ENCODE measurements around the gene UBIAD1.

The UBIAD1 gene

DNA sequence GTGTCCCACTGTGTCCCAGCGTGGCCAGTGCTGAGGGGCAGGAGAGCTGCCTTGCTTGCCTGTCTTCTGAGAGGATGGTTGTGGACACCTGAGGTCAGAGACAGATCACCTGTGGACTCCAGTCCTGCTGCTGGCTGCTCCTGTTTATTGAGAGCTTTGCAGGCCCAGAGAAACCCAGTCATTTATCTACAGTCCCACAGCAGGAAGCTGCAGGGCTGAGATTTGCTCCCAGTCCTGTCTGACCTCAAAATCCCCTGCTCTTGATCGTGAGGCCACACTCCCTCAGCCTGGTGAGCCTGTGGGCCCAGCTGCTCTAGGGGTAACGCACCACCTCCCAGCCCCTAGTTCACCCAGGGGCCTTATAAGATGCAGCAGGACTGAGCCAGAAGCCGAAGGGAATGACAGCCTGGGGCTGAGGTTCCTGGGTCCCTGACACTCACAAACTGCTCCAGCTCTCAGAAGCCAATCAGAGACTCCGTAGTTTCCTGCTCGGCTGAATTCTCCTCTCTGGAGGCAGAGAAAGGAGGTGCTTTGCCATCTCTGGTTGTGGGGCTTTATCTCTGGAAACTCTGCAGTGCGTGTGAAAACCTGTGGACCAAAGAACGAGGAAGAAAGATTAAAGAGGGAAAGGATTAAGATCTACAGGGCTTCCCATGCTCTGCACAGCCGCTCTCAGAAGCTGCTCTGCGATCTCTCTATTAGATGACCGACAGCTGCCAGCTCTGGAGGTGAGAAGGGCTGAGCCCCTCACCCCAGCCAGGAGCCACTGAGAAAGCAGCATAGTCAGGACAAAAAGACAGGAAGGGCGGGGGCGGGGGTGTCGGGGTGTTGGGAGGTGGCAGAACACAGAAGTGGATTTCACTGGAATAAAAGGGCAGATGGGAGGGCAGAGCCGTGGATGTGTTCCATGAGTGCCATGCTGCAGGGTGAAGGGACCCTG, 39.1 kb downstream of the UBIAD1 start:
- H3K4me3 Mint-ChIP-seq: no peak overlapping the region
- DNase-seq: no peak
- no peaks in the 10 kb centered on the region for H3K9me3 Mint-ChIP-seq
- ATAC-seq (replicated peaks): no peak
- H3K27ac Mint-ChIP-seq: no peak overlapping the region
- peaks cover 3 to 22% of the 10 kb centered on the region in 2 donors for H3K27me3 Mint-ChIP-seq
- H3K4me1 Mint-ChIP-seq: peaks cover 0 to 2% of the 10 kb centered on the region in 2 donors
- peaks cover 0 to 3% of the 10 kb centered on the region in 2 donors for H3K36me3 Mint-ChIP-seq

- Mint-ChIP-seq H3K27ac (no peak overlapping the region), H3K4me3 (no peak overlapping the region), H3K9me3 (no peaks in the 10 kb centered on the region), H3K4me1 (peaks cover 2 to 3% of the 10 kb centered on the region in 2 donors), H3K36me3 (peaks cover 0 to 3% of the 10 kb centered on the region in 2 donors), H3K27me3 (peaks cover 18 to 23% of the 10 kb centered on the region in 2 donors)
- DNase-seq (no peak), ATAC-seq (replicated peaks) (no peak)
Observed at GRCh38 chr1:11314959-11315358, 42.0 kb downstream of the UBIAD1 start.

DNA sequence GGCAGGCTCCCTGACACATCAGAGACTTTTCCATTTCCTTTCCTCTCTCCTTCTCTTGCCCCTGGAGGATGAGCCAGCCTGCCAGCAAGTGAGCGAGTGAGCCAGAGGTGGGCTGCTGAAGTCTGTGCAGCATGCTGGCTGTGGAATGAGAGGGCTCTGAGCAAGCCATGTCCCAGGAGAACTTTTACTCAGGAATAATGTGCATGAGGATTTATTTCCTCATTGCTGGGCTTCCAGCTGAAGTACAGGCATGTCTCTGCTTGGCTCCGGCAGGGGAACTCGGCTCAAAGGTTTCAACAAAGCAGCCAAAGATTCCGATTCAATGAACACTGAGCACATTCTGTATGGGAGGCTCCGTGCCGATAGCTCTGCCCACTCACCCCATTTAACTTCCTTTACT, 43.7 kb downstream of the UBIAD1 start:
- no peak for ATAC-seq (replicated peaks)
- Mint-ChIP-seq H3K27ac (no peak overlapping the region), H3K4me1 (peaks cover 5 to 7% of the 10 kb centered on the region in 2 donors), H3K27me3 (peaks cover 22 to 24% of the 10 kb centered on the region in 2 donors), H3K9me3 (no peaks in the 10 kb centered on the region), H3K4me3 (no peak overlapping the region), H3K36me3 (no peaks in the 10 kb centered on the region)
- no peak for DNase-seq

DNA sequence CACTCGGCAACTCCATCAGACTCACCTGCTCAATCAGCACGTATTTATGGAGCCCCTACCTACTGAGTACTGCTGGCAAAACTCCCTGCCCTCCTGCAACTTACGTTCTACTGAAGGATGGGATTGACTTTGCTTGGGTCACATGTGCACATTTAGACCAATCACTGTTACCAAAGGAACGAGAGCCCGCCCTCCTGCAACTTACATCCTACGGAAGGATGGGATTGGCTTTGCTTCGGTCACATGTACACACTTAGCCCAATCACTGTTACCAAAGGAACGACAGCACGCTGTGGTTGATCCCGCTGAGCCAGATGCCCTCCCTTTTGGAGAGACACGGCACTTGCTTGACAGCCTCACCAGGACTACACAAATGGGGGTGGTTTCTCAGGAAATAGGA, 46.0 kb downstream of the UBIAD1 start:
- ATAC-seq (replicated peaks) (no peak), DNase-seq (no peak)
- Mint-ChIP-seq H3K4me1 (peaks cover 5 to 7% of the 10 kb centered on the region in 2 donors), H3K9me3 (no peaks in the 10 kb centered on the region), H3K4me3 (no peak overlapping the region), H3K27me3 (peaks cover 15 to 24% of the 10 kb centered on the region in 2 donors), H3K27ac (no peak overlapping the region), H3K36me3 (no peaks in the 10 kb centered on the region)

GRCh38 chr1:11320153-11320936, 47.3 kb downstream of the UBIAD1 start:
- Mint-ChIP-seq H3K36me3 (no peaks in the 10 kb centered on the region), H3K27me3 (peaks cover 15 to 24% of the 10 kb centered on the region in 2 donors), H3K4me1 (peaks cover 5 to 7% of the 10 kb centered on the region in 2 donors), H3K9me3 (no peaks in the 10 kb centered on the region), H3K27ac (no peak overlapping the region), H3K4me3 (no peak overlapping the region)
- DNase-seq (peak; percentile 34), ATAC-seq (replicated peaks) (peak; percentile 77 to 80)

DNA sequence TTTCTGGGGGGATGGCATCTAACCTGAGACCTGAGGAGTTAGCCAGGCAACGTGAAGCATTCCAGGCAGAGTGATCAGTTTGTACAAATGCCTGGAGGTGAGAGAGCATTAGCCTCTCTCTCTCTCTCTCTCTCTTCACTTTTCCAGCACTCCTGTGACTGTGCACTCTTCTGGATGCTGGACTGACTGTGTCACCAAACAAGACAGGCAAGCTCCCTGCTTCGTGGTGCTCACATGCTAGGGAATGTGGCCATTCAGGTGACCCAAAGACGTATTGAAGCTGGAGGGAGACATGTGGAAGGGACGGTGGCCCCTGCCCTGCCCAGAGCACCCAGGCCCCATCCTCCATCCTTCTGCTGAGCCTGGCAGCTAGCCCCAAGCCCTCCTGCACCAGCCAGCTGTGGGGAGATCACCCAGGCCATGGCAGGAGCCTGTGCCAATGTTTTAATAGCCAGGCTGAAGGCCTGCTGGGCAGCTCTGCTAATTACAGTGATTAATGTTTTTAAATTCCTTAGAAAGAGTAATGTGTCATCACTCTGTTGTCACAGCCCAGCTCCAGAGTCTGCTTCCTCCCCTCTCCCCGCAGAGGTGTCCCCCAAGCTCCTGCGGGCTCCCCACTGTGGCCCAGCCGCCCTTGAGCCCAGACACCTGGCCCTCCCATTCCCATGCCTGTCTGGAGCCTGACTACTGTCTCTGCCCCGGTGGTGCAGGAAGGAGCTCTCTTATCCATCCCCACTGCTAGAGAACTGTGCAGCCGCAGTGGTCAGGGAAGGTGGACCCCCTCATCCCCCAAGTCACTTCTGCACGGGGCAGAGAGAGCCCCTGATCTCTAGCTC, 48.9 kb downstream of the UBIAD1 start:
- peaks cover 5 to 7% of the 10 kb centered on the region in 2 donors for H3K4me1 Mint-ChIP-seq
- H3K9me3 Mint-ChIP-seq: no peaks in the 10 kb centered on the region
- H3K27me3 Mint-ChIP-seq: peaks cover 10 to 21% of the 10 kb centered on the region in 2 donors
- ATAC-seq (replicated peaks): no peak
- H3K27ac Mint-ChIP-seq: no peak overlapping the region
- DNase-seq: no peak
- no peak overlapping the region for H3K4me3 Mint-ChIP-seq
- no peaks in the 10 kb centered on the region for H3K36me3 Mint-ChIP-seq

DNA sequence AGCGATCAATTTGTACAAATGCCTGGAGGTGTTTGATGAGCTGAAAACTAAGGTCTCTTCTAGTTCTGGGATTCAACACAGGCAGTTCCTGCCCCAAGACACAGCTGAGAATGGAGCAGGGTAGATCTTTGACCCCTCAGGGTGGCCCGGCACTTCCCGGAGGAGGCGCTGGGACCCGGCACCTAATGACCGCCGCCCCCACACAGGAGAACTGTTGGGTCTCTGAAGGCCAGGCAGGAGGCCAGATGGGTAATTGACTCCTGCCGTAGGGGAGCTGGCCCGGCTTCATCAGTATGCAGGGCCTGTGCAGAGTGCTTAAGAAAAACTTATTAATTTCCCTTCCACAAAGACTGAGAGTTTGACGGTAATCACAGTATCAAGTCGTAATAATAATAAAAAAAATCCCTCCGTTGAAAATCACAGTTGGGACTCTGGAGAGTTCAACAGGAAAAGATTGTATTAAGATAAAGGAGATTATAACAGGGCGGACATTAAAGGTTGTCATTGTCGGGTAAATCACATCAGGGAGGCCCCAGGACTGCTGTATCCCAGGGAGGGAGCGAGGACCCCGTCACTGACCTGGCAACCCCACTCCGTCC, 51.7 kb downstream of the UBIAD1 start:
- Mint-ChIP-seq H3K36me3 (no peaks in the 10 kb centered on the region), H3K27me3 (peaks cover 23 to 25% of the 10 kb centered on the region in 2 donors), H3K4me1 (peaks cover 5 to 7% of the 10 kb centered on the region in 2 donors), H3K9me3 (no peaks in the 10 kb centered on the region), H3K27ac (no peak overlapping the region), H3K4me3 (no peak overlapping the region)
- ATAC-seq (replicated peaks): no peak
- DNase-seq: no peak

DNA sequence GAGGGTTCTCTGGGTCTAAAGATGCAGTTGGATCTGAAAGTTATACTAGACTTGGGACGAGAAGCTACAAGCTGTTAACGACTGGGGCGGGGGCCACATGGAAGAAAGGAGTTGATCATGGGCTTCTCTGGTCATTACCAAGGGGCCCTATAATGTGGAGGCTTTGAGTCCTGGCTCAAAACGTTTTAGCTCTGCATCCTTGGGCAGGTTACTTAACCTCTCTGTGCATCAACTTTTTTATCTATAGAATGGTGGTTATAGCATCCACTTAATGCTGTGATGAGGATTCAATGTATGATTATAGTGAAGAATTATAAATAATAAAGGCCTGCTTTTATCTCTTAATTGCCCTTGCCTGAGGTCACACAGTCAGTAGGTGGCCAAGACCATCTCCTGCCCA, 53.1 kb downstream of the UBIAD1 start:
- Mint-ChIP-seq H3K4me3 (no peak overlapping the region), H3K27ac (no peak overlapping the region), H3K27me3 (peaks cover 18 to 19% of the 10 kb centered on the region in 2 donors), H3K36me3 (no peaks in the 10 kb centered on the region), H3K4me1 (no peaks in the 10 kb centered on the region), H3K9me3 (no peaks in the 10 kb centered on the region)
- DNase-seq (no peak), ATAC-seq (replicated peaks) (no peak)

- ATAC-seq (replicated peaks): no peak
- no peak for DNase-seq
- no peak overlapping the region for H3K4me3 Mint-ChIP-seq
Observed at GRCh38 chr1:11328444-11328843, 55.4 kb downstream of the UBIAD1 start.

GRCh38 chr1:11330411-11330810, 57.4 kb downstream of the UBIAD1 start:
- no peak for ATAC-seq (replicated peaks)
- Mint-ChIP-seq H3K4me1 (peaks cover 6 to 10% of the 10 kb centered on the region in 2 donors), H3K27me3 (peaks cover 18 to 22% of the 10 kb centered on the region in 2 donors)

More at GRCh38 chr1:11328444-11328843, 55.4 kb downstream of the UBIAD1 start:
- H3K36me3 Mint-ChIP-seq: no peaks in the 10 kb centered on the region
- peaks cover 0 to 2% of the 10 kb centered on the region in 2 donors for H3K4me1 Mint-ChIP-seq
- H3K27ac Mint-ChIP-seq: no peak overlapping the region
- no peaks in the 10 kb centered on the region for H3K9me3 Mint-ChIP-seq
- peaks cover 18 to 22% of the 10 kb centered on the region in 2 donors for H3K27me3 Mint-ChIP-seq

GRCh38 chr1:11331036-11331944, 58.3 kb downstream of the UBIAD1 start:
- Mint-ChIP-seq H3K27me3 (peaks cover 18 to 22% of the 10 kb centered on the region in 2 donors), H3K4me3 (no peak overlapping the region), H3K36me3 (no peaks in the 10 kb centered on the region), H3K4me1 (peaks cover 12 to 15% of the 10 kb centered on the region in 2 donors), H3K9me3 (no peaks in the 10 kb centered on the region), H3K27ac (no peak overlapping the region)
- DNase-seq (no peak), ATAC-seq (replicated peaks) (no peak)

More at GRCh38 chr1:11330411-11330810, 57.4 kb downstream of the UBIAD1 start:
- H3K36me3 Mint-ChIP-seq: no peaks in the 10 kb centered on the region
- no peak for DNase-seq
- no peak overlapping the region for H3K4me3 Mint-ChIP-seq
- no peaks in the 10 kb centered on the region for H3K9me3 Mint-ChIP-seq
- H3K27ac Mint-ChIP-seq: no peak overlapping the region

DNA sequence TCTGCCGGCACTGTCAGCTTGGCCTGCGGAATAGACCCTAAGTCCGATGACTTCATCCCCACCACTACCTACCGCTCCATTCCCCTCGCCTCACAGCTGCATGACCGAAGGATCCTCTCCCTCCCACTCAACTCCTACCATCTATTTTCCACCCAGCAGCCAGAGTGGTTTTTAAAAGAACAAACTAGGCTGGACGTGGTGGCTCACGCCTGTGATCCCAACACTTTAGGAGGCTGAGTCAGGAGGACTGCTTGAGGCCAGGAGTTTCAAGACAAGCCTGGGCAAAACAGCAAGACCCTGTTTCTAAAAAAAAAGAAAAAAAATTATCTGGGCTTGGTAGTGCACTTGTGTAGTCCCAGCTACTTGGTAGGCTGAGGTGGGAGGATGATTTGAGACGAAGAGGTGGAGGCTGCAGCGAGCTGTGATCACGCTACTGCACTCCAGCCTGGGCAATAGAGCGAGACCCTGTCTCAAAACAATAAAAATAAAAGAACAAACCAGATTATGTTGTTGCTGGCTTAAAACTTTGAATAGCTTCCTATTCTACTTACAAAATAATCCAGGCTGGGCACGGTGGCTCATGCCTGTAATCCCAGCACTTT, 59.0 kb downstream of the UBIAD1 start:
- H3K36me3 Mint-ChIP-seq: no peaks in the 10 kb centered on the region
- peaks cover 12 to 15% of the 10 kb centered on the region in 2 donors for H3K4me1 Mint-ChIP-seq
- no peak for ATAC-seq (replicated peaks)
- H3K4me3 Mint-ChIP-seq: no peak overlapping the region
- H3K9me3 Mint-ChIP-seq: no peaks in the 10 kb centered on the region
- H3K27ac Mint-ChIP-seq: no peak overlapping the region
- no peak for DNase-seq
- H3K27me3 Mint-ChIP-seq: peaks cover 18 to 20% of the 10 kb centered on the region in 2 donors
